K562 (cell line): ENCODE results near the gene NSDHL. TPM values are rescaled to one million over a fixed set of nuclear protein-coding genes. Genes with fewer than 3 reads are reported as not detected.

Experiments used
- AFF4 ChIP-seq: sonication (generic); formaldehyde crosslinking; IDR thresholded peaks from 2 replicates; pipeline ENCODE4 v1.8.0; 2023; ENCODE audit warnings: mild to moderate bottlenecking, missing genetic modification reagents
- CBFA2T2 ChIP-seq: fragments of 450-650 bp; conservative IDR thresholded peaks from 2 replicates; pipeline ENCODE4 v1.6.1; 2017; ENCODE audit warnings: mild to moderate bottlenecking
- EP300 ChIP-seq: IDR thresholded peaks from 2 replicates; pipeline ENCODE4 v1.6.1; 2012; ENCODE audit warnings: low read length, improper control_type of control experiment
- HDAC1 ChIP-seq, 2 experiments: fragments of 450-650 bp; IDR thresholded peaks; 2 replicates each; pipeline ENCODE4 v1.6.1; 2016 to 2017; ENCODE audit warnings: inconsistent platforms in 1 of 2, mild to moderate bottlenecking in 1 of 2, moderate library complexity in 1 of 2
- KHSRP ChIP-seq: fragments of 450-650 bp; IDR thresholded peaks from 2 replicates; pipeline ENCODE4 v1.6.1; 2017
- MAFF ChIP-seq: IDR thresholded peaks from 2 replicates; pipeline ENCODE4 v1.6.1; 2012; ENCODE audit warnings: low read length, improper control_type of control experiment
- MGA ChIP-seq: fragments of 450-650 bp; IDR thresholded peaks from 2 replicates; pipeline ENCODE4 v1.6.1; 2016; ENCODE audit warnings: mild to moderate bottlenecking, moderate library complexity
- NFE2 ChIP-seq: IDR thresholded peaks from 2 replicates; pipeline ENCODE4 v1.6.1; 2014; ENCODE audit warnings: antibody characterized with exemption, low read depth
- NUFIP1 ChIP-seq: fragments of 450-650 bp; IDR thresholded peaks from 2 replicates; pipeline ENCODE4 v1.6.1; 2018; ENCODE audit not compliant: partially characterized antibody
- ZBTB12 ChIP-seq: fragments of 250-450 bp; sonication (Bioruptor Pico); IDR thresholded peaks from 2 replicates; pipeline ENCODE4 v1.4.0; 2020
- ZNF174 ChIP-seq: fragments of 250-450 bp; sonication (Bioruptor Pico); IDR thresholded peaks from 2 replicates; pipeline ENCODE4 v1.4.0; 2020; ENCODE audit warnings: mild to moderate bottlenecking
- ZNF431 ChIP-seq: sonication (generic); formaldehyde crosslinking; IDR thresholded peaks from 2 replicates; pipeline ENCODE4 v1.8.0; 2022; ENCODE audit warnings: mild to moderate bottlenecking, missing genetic modification reagents
- polyA plus RNA-seq, 8 experiments: library from polyadenylated mRNA; depleted of rRNA in 4 of 8; stranded (reverse) in 5 of 8; unstranded in 3 of 8; fragments of >200 nt; fragmentation: Nextera tagmentation in 2 of 8; fragmentation: Illumina TruSeq in 1 of 8; extraction: Ambion mirVana in 2 of 8; extraction: Trizol in 1 of 8; gene quantifications; 2 replicates each; pipeline versions ENCODE4 v1.2.1 to v1.2.3, GENCODE V29; 2011 to 2014; ENCODE audit warnings: inconsistent platforms in 1 of 8, missing spikeins in 1 of 8
- total RNA-seq, 7 experiments: library from RNA; depleted of rRNA in 6 of 7; stranded (reverse); fragments of >200 nt in 6 of 7; fragmentation: Illumina TruSeq in 2 of 7; extraction: Trizol in 2 of 7; gene quantifications; 2 replicates each; pipeline versions ENCODE4 v1.2.1 to v1.2.3, GENCODE V29; 2011 to 2021; ENCODE audit warnings: low replicate concordance in 1 of 7

NSDHL gene
- total and polyA plus RNA-seq, 9 of the 15 experiments (the other 6 are each of a cell fraction or from before 2014, with no cell fraction given), result 22.5 to 63.4 (median 40.8) TPM

- TF ChIP-seq MGA (0 out of 2 replicates have a peak, but pooled peaks have one; percentile 14), AFF4 (CRISPR knock-in tag) (no peak), EP300 (peak; percentile 65; the same call in 1 of the 2 replicates), CBFA2T2 (peak; percentile 76), ZNF174 (CRISPR knock-in tag) (no peak), KHSRP (no peak), ZBTB12 (no peak), HDAC1 (IDR thresholded peaks at IDR 0.05) (no peak), MAFF (no peak), ZNF431 (no peak), NUFIP1 (no peak), NFE2 (no peak)
These were observed 13.0 kb downstream of the NSDHL start (continued) for GRCh38 chrX:152843852-152844251.
